SK-N-SH (cell line): ENCODE results near the gene ANKRD40. TPM values are rescaled to one million over a fixed set of nuclear protein-coding genes. Genes with fewer than 3 reads are reported as not detected.
A peak's percentile ranks its signal among the peaks of the same experiment; 100 is the strongest.
"Not testable (repeated sequence)": the region's sequence is repeated elsewhere in the genome, so short reads cannot be mapped to it uniquely, and the experiment has no call there.

ENCODE experiments used
- CTCF ChIA-PET: fragments of 300-600, 350-600 bp; formaldehyde crosslinking; extraction: SDS; loops from one replicate; lab custom pipeline; 2021; lab: Yijun Ruan, JAX
- POLR2A ChIA-PET: fragments of 350-600 bp; sonication (Branson Sonifier 250); formaldehyde crosslinking; extraction: SDS; loops from one replicate; lab custom pipeline; 2020; ENCODE audit warnings: antibody characterized with exemption, inconsistent platforms; lab: Yijun Ruan, JAX
- DNase-seq: peaks from one replicate; pipeline ENCODE4 v3.0.0; 2012
- H2AFZ ChIP-seq: fragments of 200-600 bp; sonication (generic); 2 replicates; pipeline ENCODE4 v1.8.1; 2016; ENCODE audit warnings: antibody characterized with exemption, mild to moderate bottlenecking, low read depth
- H3F3A ChIP-seq: fragments of 200-600 bp; sonication (generic); replicated peaks from 2 replicates; pipeline ENCODE3; 2016; ENCODE audit warnings: antibody characterized with exemption, mild to moderate bottlenecking; ENCODE audit not compliant: insufficient read depth
- H3K27ac ChIP-seq, 2 experiments: fragments of 200-500 bp in 1 of 2; fragments of 200-600 bp in 1 of 2; sonication (Bioruptor generic) in 1 of 2; sonication (generic), shearing (Covaris generic) in 1 of 2; 2 replicates each; pipeline versions ENCODE4 v1.5.1 to v1.6.1; 2014 to 2016; ENCODE audit warnings: low read depth in 2 of 2, inconsistent platforms in 1 of 2, low read length in 1 of 2, mild to moderate bottlenecking in 1 of 2, mixed read lengths in 1 of 2
- H3K27me3 ChIP-seq: fragments of 200-600 bp; sonication (generic), shearing (Covaris generic); 2 replicates; pipeline ENCODE4 v1.6.1; 2016; ENCODE audit warnings: mixed run types; ENCODE audit not compliant: insufficient read depth
- H3K36me3 ChIP-seq, 2 experiments: fragments of 200-500 bp in 1 of 2; fragments of 200-600 bp in 1 of 2; sonication (Bioruptor generic) in 1 of 2; sonication (generic) in 1 of 2; replicated peaks in 1 of 2; 2 replicates each; pipeline versions ENCODE3 to v1.5.1; 2014 to 2016; ENCODE audit warnings: low read length in 1 of 2, mild to moderate bottlenecking in 1 of 2; ENCODE audit not compliant: insufficient read depth in 2 of 2, control insufficient read depth in 1 of 2
- H3K4me1 ChIP-seq, 2 experiments: fragments of 200-500 bp in 1 of 2; fragments of 200-600 bp in 1 of 2; sonication (Bioruptor generic) in 1 of 2; sonication (generic), shearing (Covaris generic) in 1 of 2; 2 replicates each; pipeline versions ENCODE4 v1.5.1 to v1.6.1; 2014 to 2016; ENCODE audit warnings: low read depth in 1 of 2, low read length in 1 of 2, mixed run types in 1 of 2; ENCODE audit not compliant: insufficient read depth in 2 of 2, control insufficient read depth in 1 of 2
- H3K4me2 ChIP-seq: fragments of 200-600 bp; sonication (generic), shearing (Covaris generic); 2 replicates; pipeline ENCODE4 v1.6.1; 2017; ENCODE audit warnings: mixed run types
- H3K4me3 ChIP-seq, 2 experiments: fragments of 200-500 bp in 1 of 2; fragments of 200-600 bp in 1 of 2; sonication (Bioruptor generic) in 1 of 2; sonication (generic), shearing (Covaris generic) in 1 of 2; 2 replicates each; pipeline versions ENCODE4 v1.5.1 to v1.8.1; 2014 to 2016; ENCODE audit warnings: low read depth in 2 of 2, inconsistent platforms in 1 of 2, low read length in 1 of 2, mild to moderate bottlenecking in 1 of 2, mixed read lengths in 1 of 2, moderate library complexity in 1 of 2
- H3K79me2 ChIP-seq: fragments of 200-600 bp; sonication (generic); 2 replicates; pipeline ENCODE4 v1.8.1; 2017; ENCODE audit warnings: mild to moderate bottlenecking; ENCODE audit not compliant: insufficient read depth
- H3K9ac ChIP-seq: fragments of 200-600 bp; sonication (generic); 2 replicates; pipeline ENCODE4 v1.6.1; 2017; ENCODE audit warnings: mixed run types
- H3K9me2 ChIP-seq: fragments of 200-600 bp; sonication (generic); 2 replicates; pipeline ENCODE4 v1.6.1; 2017; ENCODE audit warnings: mixed run types
- H3K9me3 ChIP-seq: fragments of 200-600 bp; sonication (generic); 2 replicates; pipeline ENCODE4 v1.6.1; 2017; ENCODE audit warnings: mixed run types, mild to moderate bottlenecking, moderate library complexity
- H4K20me1 ChIP-seq: fragments of 200-600 bp; sonication (generic); 2 replicates; pipeline ENCODE4 v1.6.1; 2017; ENCODE audit warnings: mild to moderate bottlenecking, mixed run types; ENCODE audit not compliant: insufficient read depth
- EP300 ChIP-seq, 2 experiments: IDR thresholded peaks; 2 replicates each; pipeline versions ENCODE4 v1.4.0 to v1.6.1; 2012; ENCODE audit warnings: borderline replicate concordance in 1 of 2, low read depth in 1 of 2, low read length in 1 of 2
- EZH2phosphoT487 ChIP-seq: fragments of 200-600 bp; sonication (generic); IDR thresholded peaks from 2 replicates; pipeline ENCODE4 v1.6.1; 2017; ENCODE audit warnings: low read depth, mixed run types, mild to moderate bottlenecking, antibody characterized with exemption, moderate library complexity, borderline replicate concordance
- FOSL2 ChIP-seq: IDR thresholded peaks from 2 replicates; pipeline ENCODE4 v1.4.0; 2012; ENCODE audit warnings: low read depth, mild to moderate bottlenecking, moderate library complexity, borderline replicate concordance
- FOXJ3 ChIP-seq: sonication (generic); formaldehyde crosslinking; IDR thresholded peaks from 2 replicates; pipeline ENCODE4 v1.5.1; 2020; ENCODE audit warnings: mild to moderate bottlenecking, missing genetic modification reagents
- FOXM1 ChIP-seq: IDR thresholded peaks from 2 replicates; pipeline ENCODE4 v1.4.0; 2012; ENCODE audit warnings: low read depth, mild to moderate bottlenecking
- GABPA ChIP-seq: IDR thresholded peaks from 2 replicates; pipeline ENCODE4 v1.4.0; 2012; ENCODE audit warnings: low read depth, mild to moderate bottlenecking
- GATA2 ChIP-seq: sonication (generic); formaldehyde crosslinking; IDR thresholded peaks from 2 replicates; pipeline ENCODE4 v1.5.0; 2020; ENCODE audit warnings: mild to moderate bottlenecking, missing genetic modification reagents
- POLR2AphosphoS5 ChIP-seq: IDR thresholded peaks from 2 replicates; pipeline ENCODE4 v1.6.1; 2012; ENCODE audit warnings: low read depth, low read length
- RFX5 ChIP-seq: IDR thresholded peaks from 2 replicates; pipeline ENCODE4 v1.6.1; 2012; ENCODE audit warnings: mild to moderate bottlenecking, improper control_type of control experiment, low read length
- SIN3A ChIP-seq: IDR thresholded peaks from 2 replicates; pipeline ENCODE4 v1.6.1; 2012; ENCODE audit warnings: low read depth, mild to moderate bottlenecking, low read length, moderate library complexity, borderline replicate concordance
- SMC3 ChIP-seq: IDR thresholded peaks from 2 replicates; pipeline ENCODE4 v1.6.1; 2012; ENCODE audit warnings: low read depth, low read length, improper control_type of control experiment
- TAF1 ChIP-seq: IDR thresholded peaks from 2 replicates; pipeline ENCODE4 v1.6.1; 2012; ENCODE audit warnings: low read depth, mild to moderate bottlenecking, low read length, moderate library complexity, borderline replicate concordance
- WGBS: methylation state at CpG from one replicate; pipeline ENCODE4 v1.1.6; 2017; ENCODE audit warnings: low lambda C conversion rate; 5-methylcytosine and 5-hydroxymethylcytosine counted together
- polyA plus RNA-seq, 3 experiments: library from polyadenylated mRNA; depleted of rRNA; stranded (reverse); fragments of >200 nt; gene quantifications; 2 replicates each; pipeline ENCODE4 v1.2.3, GENCODE V29; 2012
- TF ChIP-seq, protein P1 (sequence below): IDR thresholded peaks from 2 replicates; pipeline ENCODE4 v1.6.1; 2012; ENCODE audit warnings: mild to moderate bottlenecking, low read depth, low read length, moderate library complexity
- TF ChIP-seq, protein P2 (sequence below): fragments of 150-350 bp; IDR thresholded peaks from 2 replicates; pipeline ENCODE4 v1.6.1; 2016; ENCODE audit warnings: mild to moderate bottlenecking, low read depth, low read length

The ANKRD40 gene
- polyA plus RNA-seq, 1 of the 3 experiments (the other 2 are of a cell fraction), result 33.6 TPM

DNA sequence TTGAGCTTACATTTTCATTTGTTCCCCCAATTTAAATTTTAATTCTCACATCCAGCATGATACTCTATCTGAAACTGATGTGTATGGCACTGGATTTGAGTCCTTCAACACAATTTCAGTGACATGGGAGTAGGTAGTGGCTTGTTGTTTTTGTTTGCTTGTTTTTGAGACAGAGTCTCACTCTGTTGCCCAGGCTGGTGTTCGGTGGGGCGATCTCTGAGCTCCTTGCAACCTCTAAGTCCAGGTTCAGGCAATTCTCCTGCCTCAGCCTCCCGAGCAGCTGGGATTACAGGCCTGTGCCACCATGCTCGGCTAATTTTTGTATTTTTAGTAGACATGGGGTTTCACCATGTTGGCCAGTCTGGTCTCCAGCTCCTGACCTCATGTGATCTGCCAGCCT is 1.3 kb upstream of the ANKRD40 start:
- peak overlapping the region; percentile 92 for H3K9ac ChIP-seq
- H3K4me3 ChIP-seq, result peak overlapping the region in 1 of 2 experiments; percentile 80; a peak in 1 of 4 replicates
- WGBS, result 91% methylated on average over 4 of the region's 4 CpGs
- not testable (repeated sequence) for H3K9me2 ChIP-seq, H3K9me3 ChIP-seq, H3K27me3 ChIP-seq, DNase-seq, H4K20me1 ChIP-seq
- H3K4me1 ChIP-seq, result peaks cover 10 to 15% of the 10 kb centered on the region in 2 experiments
- ChIA-PET POLR2A (interaction anchor here (1.6 to 3.9 kb wide), 2 partner anchors 10 to 149 kb away, joined by 3 to 27 read pairs; partner anchors contain the start of genes CACNA1G and LUC7L3), CTCF (interaction anchor here (1.0 to 5.3 kb wide), 7 partner anchors 10 to 230 kb away, joined by 3 to 40 read pairs (median 5); partner anchors contain the start of genes LUC7L3 and RSAD1)
- peak overlapping the region; percentile 87 for H2AFZ ChIP-seq
- H3K27ac ChIP-seq, result peak overlapping the region; percentile 95 to 98
- peaks cover 22% of the 10 kb centered on the region for H3F3A ChIP-seq
- peak overlapping the region; percentile 79 for H3K4me2 ChIP-seq
- H3K79me2 ChIP-seq, result peaks cover 56% of the 10 kb centered on the region
- H3K36me3 ChIP-seq, result peaks cover 0 to 13% of the 10 kb centered on the region in 2 experiments

DNA sequence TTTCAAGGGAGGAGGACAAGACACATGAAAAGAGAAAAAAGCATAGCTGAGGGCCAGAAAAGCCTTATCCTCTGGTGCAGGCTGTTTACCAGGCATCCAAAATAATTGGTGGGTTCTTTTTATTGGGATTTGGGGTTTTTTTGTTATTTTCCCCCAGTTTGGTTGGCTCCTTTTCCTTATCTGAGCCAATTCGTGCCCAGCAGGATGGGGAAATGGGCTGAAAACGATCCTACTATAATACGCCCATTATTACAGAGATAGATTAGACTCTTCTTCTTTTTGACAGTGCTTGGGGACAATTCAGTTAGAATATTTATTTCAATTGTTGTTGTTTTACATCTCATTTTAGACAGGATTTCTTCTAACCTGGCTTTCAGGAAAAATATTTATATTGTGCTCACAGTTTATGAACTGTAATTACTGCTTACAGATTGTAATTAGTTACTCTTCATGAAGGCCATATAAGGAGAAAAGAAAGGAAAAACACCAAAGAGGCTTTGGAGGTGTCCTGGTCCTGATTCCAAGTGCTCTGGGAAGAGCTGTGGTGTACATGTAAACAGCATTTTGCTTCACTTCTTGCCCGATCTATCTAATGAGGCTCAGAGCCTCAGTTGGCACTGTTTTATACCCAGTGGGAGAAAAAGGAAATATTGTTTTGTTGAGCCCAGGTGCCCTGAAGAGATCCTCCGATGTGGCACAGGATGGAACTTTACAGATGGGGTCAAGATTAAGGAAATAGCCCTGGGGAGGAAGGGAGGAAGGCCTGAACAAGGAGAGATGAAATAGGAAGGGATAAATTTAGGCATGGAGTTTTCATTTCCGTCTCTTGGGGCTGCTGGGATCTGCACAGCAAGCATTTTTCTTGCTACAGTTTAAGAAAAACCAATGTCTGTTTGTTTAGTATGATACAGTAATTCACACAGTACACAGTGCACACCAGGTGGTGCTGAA is 611 bp upstream of the ANKRD40 start:
- H3K9me3 ChIP-seq, result no peaks in the 10 kb centered on the region
- peaks cover 6 to 19% of the 10 kb centered on the region in 2 experiments for H3K36me3 ChIP-seq
- WGBS, result 8% methylated on average over 6 of the region's 6 CpGs
- peak overlapping the region; percentile 95 to 98 for H3K27ac ChIP-seq
- no peaks in the 10 kb centered on the region for H3K27me3 ChIP-seq
- peak overlapping the region; percentile 79 for H3K4me2 ChIP-seq
- H2AFZ ChIP-seq, result peak overlapping the region; percentile 87
- ChIA-PET CTCF (interaction anchor here (1.0 to 5.3 kb wide), 7 partner anchors 10 to 229 kb away, joined by 3 to 40 read pairs (median 5); partner anchors contain the start of genes LUC7L3 and RSAD1), POLR2A (interaction anchor here (0.6 to 3.9 kb wide), 3 partner anchors 10 to 148 kb away, joined by 3 to 27 read pairs (median 3); partner anchors contain the start of genes CACNA1G and LUC7L3)
- peak overlapping the region; percentile 92 for H3K9ac ChIP-seq
- DNase-seq, result no peak
- peaks cover 12% of the 10 kb centered on the region for H4K20me1 ChIP-seq
- TF ChIP-seq TAF1 (no peak), SMC3 (0 out of 2 replicates have a peak, but pooled peaks have one; percentile 2), EP300 (IDR thresholded peaks at IDR 0.05; ENCODE audit: borderline replicate concordance in 1 of 2, low read depth in 1 of 2, low read length in 1 of 2) (no peak), GATA2 (CRISPR knock-in tag) (peak; percentile 41; the same call in 1 of the 2 replicates), GABPA (peak; percentile 39; the same call in 1 of the 2 replicates), FOSL2 (no peak), POLR2AphosphoS5 (peak; percentile 86), RFX5 (peak; percentile 3; the same call in 1 of the 2 replicates), FOXJ3 (CRISPR knock-in tag) (no peak), SIN3A (no peak), FOXM1 (no peak), EZH2phosphoT487 (no peak)
- TF ChIP-seq, protein P1, sequence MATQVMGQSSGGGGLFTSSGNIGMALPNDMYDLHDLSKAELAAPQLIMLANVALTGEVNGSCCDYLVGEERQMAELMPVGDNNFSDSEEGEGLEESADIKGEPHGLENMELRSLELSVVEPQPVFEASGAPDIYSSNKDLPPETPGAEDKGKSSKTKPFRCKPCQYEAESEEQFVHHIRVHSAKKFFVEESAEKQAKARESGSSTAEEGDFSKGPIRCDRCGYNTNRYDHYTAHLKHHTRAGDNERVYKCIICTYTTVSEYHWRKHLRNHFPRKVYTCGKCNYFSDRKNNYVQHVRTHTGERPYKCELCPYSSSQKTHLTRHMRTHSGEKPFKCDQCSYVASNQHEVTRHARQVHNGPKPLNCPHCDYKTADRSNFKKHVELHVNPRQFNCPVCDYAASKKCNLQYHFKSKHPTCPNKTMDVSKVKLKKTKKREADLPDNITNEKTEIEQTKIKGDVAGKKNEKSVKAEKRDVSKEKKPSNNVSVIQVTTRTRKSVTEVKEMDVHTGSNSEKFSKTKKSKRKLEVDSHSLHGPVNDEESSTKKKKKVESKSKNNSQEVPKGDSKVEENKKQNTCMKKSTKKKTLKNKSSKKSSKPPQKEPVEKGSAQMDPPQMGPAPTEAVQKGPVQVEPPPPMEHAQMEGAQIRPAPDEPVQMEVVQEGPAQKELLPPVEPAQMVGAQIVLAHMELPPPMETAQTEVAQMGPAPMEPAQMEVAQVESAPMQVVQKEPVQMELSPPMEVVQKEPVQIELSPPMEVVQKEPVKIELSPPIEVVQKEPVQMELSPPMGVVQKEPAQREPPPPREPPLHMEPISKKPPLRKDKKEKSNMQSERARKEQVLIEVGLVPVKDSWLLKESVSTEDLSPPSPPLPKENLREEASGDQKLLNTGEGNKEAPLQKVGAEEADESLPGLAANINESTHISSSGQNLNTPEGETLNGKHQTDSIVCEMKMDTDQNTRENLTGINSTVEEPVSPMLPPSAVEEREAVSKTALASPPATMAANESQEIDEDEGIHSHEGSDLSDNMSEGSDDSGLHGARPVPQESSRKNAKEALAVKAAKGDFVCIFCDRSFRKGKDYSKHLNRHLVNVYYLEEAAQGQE, result no peak
- TF ChIP-seq, protein P2, sequence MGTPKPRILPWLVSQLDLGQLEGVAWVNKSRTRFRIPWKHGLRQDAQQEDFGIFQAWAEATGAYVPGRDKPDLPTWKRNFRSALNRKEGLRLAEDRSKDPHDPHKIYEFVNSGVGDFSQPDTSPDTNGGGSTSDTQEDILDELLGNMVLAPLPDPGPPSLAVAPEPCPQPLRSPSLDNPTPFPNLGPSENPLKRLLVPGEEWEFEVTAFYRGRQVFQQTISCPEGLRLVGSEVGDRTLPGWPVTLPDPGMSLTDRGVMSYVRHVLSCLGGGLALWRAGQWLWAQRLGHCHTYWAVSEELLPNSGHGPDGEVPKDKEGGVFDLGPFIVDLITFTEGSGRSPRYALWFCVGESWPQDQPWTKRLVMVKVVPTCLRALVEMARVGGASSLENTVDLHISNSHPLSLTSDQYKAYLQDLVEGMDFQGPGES, result no peak
- peaks cover 10 to 15% of the 10 kb centered on the region in 2 experiments for H3K4me1 ChIP-seq
- H3K9me2 ChIP-seq, result no peaks in the 10 kb centered on the region
- peaks cover 63% of the 10 kb centered on the region for H3K79me2 ChIP-seq
- H3K4me3 ChIP-seq, result peak overlapping the region; percentile 65 to 80
- peaks cover 22% of the 10 kb centered on the region for H3F3A ChIP-seq
